Loucy (cell line): ENCODE results near the gene PRMT1.

Experiments
- EZH2phosphoT487 ChIP-seq: fragments of 200-600 bp; IDR thresholded peaks from 2 replicates; pipeline ENCODE4 v1.6.1; 2018; ENCODE audit warnings: antibody characterized with exemption, mild to moderate bottlenecking, moderate library complexity, borderline replicate concordance
- TF ChIP-seq, protein P1 (sequence below): fragments of 200-600 bp; sonication (generic); conservative IDR thresholded peaks from 2 replicates; pipeline ENCODE4 v1.5.1; 2014; ENCODE audit warnings: mild to moderate bottlenecking, antibody characterized with exemption, low read length

DNA sequence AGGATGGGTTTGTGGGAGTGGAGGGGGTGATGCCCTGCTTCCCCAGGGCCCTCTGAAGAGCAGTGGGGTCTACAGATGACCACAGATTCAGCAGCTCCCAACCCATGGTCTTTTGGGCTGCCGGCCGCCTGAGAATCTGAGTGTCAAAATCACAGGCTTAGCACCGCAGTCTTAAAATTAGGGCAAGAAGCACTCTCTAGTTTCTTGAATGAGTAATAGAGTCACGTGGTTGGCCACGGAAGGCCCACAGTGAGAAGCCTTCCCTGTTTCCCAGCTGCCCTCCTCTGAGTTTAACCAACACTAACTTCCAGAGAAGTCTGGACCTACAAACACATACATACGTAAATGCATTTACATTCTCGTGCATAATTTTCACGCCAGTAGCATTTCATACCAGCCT lies 5.2 kb downstream of the PRMT1 start:
- TF ChIP-seq, protein P1, sequence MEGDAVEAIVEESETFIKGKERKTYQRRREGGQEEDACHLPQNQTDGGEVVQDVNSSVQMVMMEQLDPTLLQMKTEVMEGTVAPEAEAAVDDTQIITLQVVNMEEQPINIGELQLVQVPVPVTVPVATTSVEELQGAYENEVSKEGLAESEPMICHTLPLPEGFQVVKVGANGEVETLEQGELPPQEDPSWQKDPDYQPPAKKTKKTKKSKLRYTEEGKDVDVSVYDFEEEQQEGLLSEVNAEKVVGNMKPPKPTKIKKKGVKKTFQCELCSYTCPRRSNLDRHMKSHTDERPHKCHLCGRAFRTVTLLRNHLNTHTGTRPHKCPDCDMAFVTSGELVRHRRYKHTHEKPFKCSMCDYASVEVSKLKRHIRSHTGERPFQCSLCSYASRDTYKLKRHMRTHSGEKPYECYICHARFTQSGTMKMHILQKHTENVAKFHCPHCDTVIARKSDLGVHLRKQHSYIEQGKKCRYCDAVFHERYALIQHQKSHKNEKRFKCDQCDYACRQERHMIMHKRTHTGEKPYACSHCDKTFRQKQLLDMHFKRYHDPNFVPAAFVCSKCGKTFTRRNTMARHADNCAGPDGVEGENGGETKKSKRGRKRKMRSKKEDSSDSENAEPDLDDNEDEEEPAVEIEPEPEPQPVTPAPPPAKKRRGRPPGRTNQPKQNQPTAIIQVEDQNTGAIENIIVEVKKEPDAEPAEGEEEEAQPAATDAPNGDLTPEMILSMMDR: no peak
- no peak for TF ChIP-seq EZH2phosphoT487
